Measurements from ENCODE around the gene TMEM52.

DNA sequence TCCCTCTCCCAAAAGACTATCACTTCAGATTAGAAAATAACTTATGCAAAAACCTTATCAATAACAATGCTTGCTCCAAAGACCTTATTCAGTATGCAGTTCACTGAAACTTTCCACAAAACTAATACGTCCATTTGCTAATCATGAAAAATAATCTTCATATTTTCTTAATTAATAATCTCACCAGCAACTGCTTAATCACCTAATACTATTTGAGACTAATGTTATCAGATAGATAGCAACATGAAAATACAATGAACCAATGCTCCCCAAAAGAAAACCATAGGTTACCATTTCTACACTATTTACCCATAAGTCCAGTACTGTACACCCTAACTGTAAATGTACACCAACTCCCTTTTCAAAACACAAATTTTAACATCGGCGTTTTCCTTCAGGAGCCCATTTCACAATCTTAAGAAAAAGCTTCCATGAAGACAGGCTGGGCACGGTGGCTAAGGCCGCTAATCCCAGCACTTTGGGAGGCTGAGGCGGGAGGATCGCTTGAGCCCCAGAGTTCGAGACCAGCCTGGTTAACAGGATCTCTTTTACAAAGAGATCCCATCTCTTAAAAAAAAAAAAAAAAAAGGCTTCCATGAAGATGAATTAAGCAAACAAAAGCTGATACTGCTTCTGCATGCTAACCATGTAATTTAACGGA lies 29.9 kb downstream of the TMEM52 start:
- TF ChIP-seq, protein P1, sequence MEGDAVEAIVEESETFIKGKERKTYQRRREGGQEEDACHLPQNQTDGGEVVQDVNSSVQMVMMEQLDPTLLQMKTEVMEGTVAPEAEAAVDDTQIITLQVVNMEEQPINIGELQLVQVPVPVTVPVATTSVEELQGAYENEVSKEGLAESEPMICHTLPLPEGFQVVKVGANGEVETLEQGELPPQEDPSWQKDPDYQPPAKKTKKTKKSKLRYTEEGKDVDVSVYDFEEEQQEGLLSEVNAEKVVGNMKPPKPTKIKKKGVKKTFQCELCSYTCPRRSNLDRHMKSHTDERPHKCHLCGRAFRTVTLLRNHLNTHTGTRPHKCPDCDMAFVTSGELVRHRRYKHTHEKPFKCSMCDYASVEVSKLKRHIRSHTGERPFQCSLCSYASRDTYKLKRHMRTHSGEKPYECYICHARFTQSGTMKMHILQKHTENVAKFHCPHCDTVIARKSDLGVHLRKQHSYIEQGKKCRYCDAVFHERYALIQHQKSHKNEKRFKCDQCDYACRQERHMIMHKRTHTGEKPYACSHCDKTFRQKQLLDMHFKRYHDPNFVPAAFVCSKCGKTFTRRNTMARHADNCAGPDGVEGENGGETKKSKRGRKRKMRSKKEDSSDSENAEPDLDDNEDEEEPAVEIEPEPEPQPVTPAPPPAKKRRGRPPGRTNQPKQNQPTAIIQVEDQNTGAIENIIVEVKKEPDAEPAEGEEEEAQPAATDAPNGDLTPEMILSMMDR (IDR thresholded peaks at IDR 0.05; ENCODE audit: borderline replicate concordance, extremely low read depth, low read length, poor library complexity, severe bottlenecking), result no peak
- TF ChIP-seq EZH2 (IDR thresholded peaks at IDR 0.05; ENCODE audit: borderline replicate concordance, low read depth, low read length, severe bottlenecking), result no peak

Measured in DND-41 (cell line).